Mammary epithelial cell (primary cell): ENCODE measurements around the gene ARRDC5.

ENCODE experiments used
- CTCF ChIP-seq, 2 donors: IDR thresholded peaks in 1 of 2; conservative IDR thresholded peaks in 1 of 2; 2 replicates each; pipeline ENCODE4 v1.5.1; 2011 to 2012; ENCODE audit warnings: inconsistent platforms in 2 of 2, low read length in 2 of 2, mild to moderate bottlenecking in 2 of 2, control low read depth in 1 of 2, low read depth in 1 of 2; ENCODE audit not compliant: insufficient read depth in 1 of 2; ENCODE audit errors: extremely low read depth in 1 of 2
- EZH2 ChIP-seq: IDR thresholded peaks from 2 replicates; pipeline ENCODE4 v1.6.1; 2012; ENCODE audit warnings: low read length, inconsistent platforms, borderline replicate concordance

GRCh38 chr19:4922530-4923275, 20.0 kb upstream of the ARRDC5 start:
- no peak for TF ChIP-seq CTCF (conservative IDR thresholded peaks at IDR 0.05 in 1 of 2, IDR thresholded peaks at IDR 0.05 in 1 of 2; ENCODE audit: extremely low read depth in 1 of 2, insufficient read depth in 1 of 2, low read depth in 1 of 2, low read length in 2 of 2)
- TF ChIP-seq EZH2: no peak
